RPMI7951 (cell line): ENCODE data around the gene ATF7IP2. TPM values are rescaled to one million over a fixed set of nuclear protein-coding genes. Genes with fewer than 3 reads are reported as not detected.
"Not testable (repeated sequence)": the region's sequence is repeated elsewhere in the genome, so short reads cannot be mapped to it uniquely, and the experiment has no call there.

Experiments
- DNase-seq: peaks from one replicate; pipeline ENCODE4 v3.0.0-alpha.2; 2012; ENCODE audit warnings: low read depth
- total RNA-seq: library from RNA; depleted of rRNA; stranded (reverse); fragments of >200 nt; shearing (Covaris generic); gene quantifications from 2 replicates; pipeline ENCODE4 v1.2.3, GENCODE V29; 2014; rRNA removed

ATF7IP2 gene
- 14.6 and 14.9 TPM in 2 replicates for total RNA-seq

GRCh38 chr16:10385725-10386516 lies at the start of gene ATF7IP2:
ATF7IP2 (plus strand) TSS chr16:10386061; CDS start chr16:10430621, 44,560 bp downstream.
- peak; percentile 92 for DNase-seq

- peak; percentile 48 for DNase-seq
These were observed 47.4 kb upstream of the ATF7IP2 start for GRCh38 chr16:10338426-10338825.

- DNase-seq: no peak
These were observed 45.8 kb upstream of the ATF7IP2 start for GRCh38 chr16:10339777-10340732.

GRCh38 chr16:10343124-10343760 lies 42.6 kb upstream of the ATF7IP2 start:
- DNase-seq: peak; percentile 10

- not testable (repeated sequence) for DNase-seq
These were observed 41.2 kb upstream of the ATF7IP2 start for GRCh38 chr16:10344699-10345098.

GRCh38 chr16:10345629-10346028 lies 40.2 kb upstream of the ATF7IP2 start:
- DNase-seq: no peak

GRCh38 chr16:10349851-10350250 lies 36.0 kb upstream of the ATF7IP2 start:
- no peak for DNase-seq

GRCh38 chr16:10352262-10352661 lies 33.6 kb upstream of the ATF7IP2 start:
- DNase-seq: no peak

GRCh38 chr16:10355589-10355988 lies 30.3 kb upstream of the ATF7IP2 start:
- DNase-seq: no peak

GRCh38 chr16:10356870-10357842 lies 28.7 kb upstream of the ATF7IP2 start:
- DNase-seq: peak; percentile 34

- not testable (repeated sequence) for DNase-seq
These were observed 24.1 kb upstream of the ATF7IP2 start for GRCh38 chr16:10361747-10362076.

- no peak for DNase-seq
These were observed 23.6 kb upstream of the ATF7IP2 start for GRCh38 chr16:10362077-10362863.

GRCh38 chr16:10362864-10363197 lies 23.0 kb upstream of the ATF7IP2 start:
- DNase-seq: not testable (repeated sequence)

- DNase-seq: not testable (repeated sequence)
These were observed 19.2 kb upstream of the ATF7IP2 start for GRCh38 chr16:10366619-10367018.

- no peak for DNase-seq
These were observed 18.2 kb upstream of the ATF7IP2 start for GRCh38 chr16:10367616-10368188.

- no peak for DNase-seq
These were observed 16.8 kb upstream of the ATF7IP2 start for GRCh38 chr16:10368969-10369551.

- DNase-seq: no peak
These were observed 15.7 kb upstream of the ATF7IP2 start for GRCh38 chr16:10370096-10370726.

GRCh38 chr16:10371592-10371991 lies 14.3 kb upstream of the ATF7IP2 start:
- DNase-seq: no peak

GRCh38 chr16:10373556-10373955 lies 12.3 kb upstream of the ATF7IP2 start:
- DNase-seq: no peak
